Activated B cell treated with CpG ODN at 0.5 μM for 24 hours (primary cell): ENCODE measurements around the gene FHOD3. TPM values are rescaled to one million over a fixed set of nuclear protein-coding genes. Genes with fewer than 3 reads are reported as not detected.

Experiments used
- ATAC-seq: fragments of 200-7000 bp; cut with Tn5 transposase; one replicate; pipeline ENCODE4 v1.10.0; 2021; ENCODE audit warnings: low read depth, mild to moderate bottlenecking, moderate library complexity
- CTCF ChIA-PET: fragments of 350-600 bp; sonication (Branson Sonifier 250); formaldehyde crosslinking; loops from one replicate; lab custom pipeline; 2021; ENCODE audit warnings: antibody characterized with exemption; lab: Charles Lee
- POLR2A ChIA-PET: fragments of 350-600 bp; sonication (Branson Sonifier 250); formaldehyde crosslinking; loops from one replicate; lab custom pipeline; 2021; ENCODE audit warnings: antibody characterized with exemption; lab: Charles Lee
- DNase-seq: peaks from one replicate; pipeline ENCODE4 v3.0.0; 2022
- H3K27ac Mint-ChIP-seq: one replicate; pipeline ENCODE4 v1.8.0; 2020; ENCODE audit warnings: mixed read lengths
- H3K27me3 Mint-ChIP-seq: one replicate; pipeline ENCODE4 v1.8.0; 2021; ENCODE audit warnings: mixed read lengths
- H3K36me3 Mint-ChIP-seq: one replicate; pipeline ENCODE4 v1.8.0; 2021; ENCODE audit warnings: low read depth, mixed read lengths
- H3K4me1 Mint-ChIP-seq: one replicate; pipeline ENCODE4 v1.8.0; 2021; ENCODE audit warnings: mixed read lengths
- H3K4me3 Mint-ChIP-seq: one replicate; pipeline ENCODE4 v1.8.0; 2020; ENCODE audit warnings: mild to moderate bottlenecking, mixed read lengths
- H3K9me3 Mint-ChIP-seq: one replicate; pipeline ENCODE4 v1.8.0; 2020; ENCODE audit warnings: mixed read lengths
- CTCF ChIP-seq: fragments of 200-600 bp; IDR thresholded peaks from one replicate; pipeline ENCODE4 v1.8.0; 2022; ENCODE audit warnings: antibody characterized with exemption, mild to moderate bottlenecking
- intact Hi-C: fragments of 100-400 bp; cut with micrococcal nuclease; formaldehyde crosslinking; loops from one replicate; pipeline ENCODE4 v1.15.1; 2024
- total RNA-seq: library from RNA; stranded (reverse); gene quantifications from 2 replicates; pipeline ENCODE4 v1.2.3, GENCODE V29; 2022

Gene FHOD3
- total RNA-seq, 1 donor from 2014 or later = not detected

GRCh38 chr18:36329684-36330434, 32.3 kb downstream of the FHOD3 start:
- POLR2A ChIA-PET = no interaction called here
- ATAC-seq = no peak

GRCh38 chr18:36330435-36331052, 33.0 kb downstream of the FHOD3 start:
- no peak for ATAC-seq
- intact Hi-C loops = no loop called here
- ChIA-PET POLR2A (no interaction called here), CTCF (no interaction called here)
- Mint-ChIP-seq H3K36me3 (no peaks in the 10 kb centered on the region), H3K4me3 (no peak overlapping the region), H3K27ac (no peak overlapping the region), H3K9me3 (no peaks in the 10 kb centered on the region), H3K4me1 (no peaks in the 10 kb centered on the region), H3K27me3 (peaks cover 23% of the 10 kb centered on the region)
- DNase-seq = no peak
- TF ChIP-seq CTCF = no peak

More at GRCh38 chr18:36329684-36330434, 32.3 kb downstream of the FHOD3 start:
- H3K27ac Mint-ChIP-seq = no peak overlapping the region
- H3K36me3 Mint-ChIP-seq = no peaks in the 10 kb centered on the region
- no peak for DNase-seq
- no peaks in the 10 kb centered on the region for H3K9me3 Mint-ChIP-seq
- peaks cover 24% of the 10 kb centered on the region for H3K27me3 Mint-ChIP-seq
- TF ChIP-seq CTCF = no peak
- no peak overlapping the region for H3K4me3 Mint-ChIP-seq
- no peaks in the 10 kb centered on the region for H3K4me1 Mint-ChIP-seq
- intact Hi-C loops = no loop called here
- CTCF ChIA-PET = no interaction called here

- ChIA-PET CTCF (no interaction called here), POLR2A (interaction anchor here (0.6 kb wide), 1 partner anchor 1157 kb away, joined by 3 read pairs; no protein-coding TSS in a partner anchor)
- Mint-ChIP-seq H3K36me3 (no peaks in the 10 kb centered on the region), H3K27me3 (peaks cover 23% of the 10 kb centered on the region), H3K27ac (no peak overlapping the region), H3K4me3 (no peak overlapping the region), H3K9me3 (no peaks in the 10 kb centered on the region), H3K4me1 (no peaks in the 10 kb centered on the region)
- intact Hi-C loops = no loop called here
- DNase-seq (no peak), ATAC-seq (no peak)
- no peak for TF ChIP-seq CTCF
Observed at GRCh38 chr18:36331521-36331971, 34.0 kb downstream of the FHOD3 start.

- Mint-ChIP-seq H3K9me3 (no peaks in the 10 kb centered on the region), H3K27ac (no peak overlapping the region), H3K27me3 (peaks cover 16% of the 10 kb centered on the region), H3K4me1 (no peaks in the 10 kb centered on the region), H3K36me3 (no peaks in the 10 kb centered on the region), H3K4me3 (no peak overlapping the region)
- ATAC-seq (no peak), DNase-seq (no peak)
- POLR2A ChIA-PET = no interaction called here
- intact Hi-C loops = no loop called here
- TF ChIP-seq CTCF = no peak
- CTCF ChIA-PET = no interaction called here
Observed at GRCh38 chr18:36333414-36333813, 35.9 kb downstream of the FHOD3 start.

- H3K4me3 Mint-ChIP-seq = no peak overlapping the region
- H3K4me1 Mint-ChIP-seq = no peaks in the 10 kb centered on the region
- DNase-seq = no peak
- H3K27me3 Mint-ChIP-seq = peaks cover 9% of the 10 kb centered on the region
- CTCF ChIA-PET = no interaction called here
- no peaks in the 10 kb centered on the region for H3K9me3 Mint-ChIP-seq
- H3K27ac Mint-ChIP-seq = no peak overlapping the region
- H3K36me3 Mint-ChIP-seq = no peaks in the 10 kb centered on the region
- POLR2A ChIA-PET = no interaction called here
- ATAC-seq = no peak
- TF ChIP-seq CTCF = no peak
- intact Hi-C loops = no loop called here
Observed at GRCh38 chr18:36334798-36335197, 37.3 kb downstream of the FHOD3 start.
